Calu3 (cell line): Measurements from ENCODE around the gene PIAS1. TPM values are rescaled to one million over a fixed set of nuclear protein-coding genes. Genes with fewer than 3 reads are reported as not detected.
A peak's percentile ranks its signal among the peaks of the same experiment; 100 is the strongest.

ENCODE experiments used
- BruUV-seq: library from RNA; stranded (reverse); fragments of 400-500 nt; replicated peaks from 2 replicates; lab custom pipeline; 2021; lab: Mats Ljungman, UMichigan
- CTCF ChIA-PET: fragments of 300-600 bp; sonication (Branson Sonifier 250); formaldehyde crosslinking; loops from one replicate; lab custom pipeline; 2022; ENCODE audit warnings: antibody characterized with exemption; lab: Charles Lee
- DNase-seq: peaks from one replicate; pipeline ENCODE4 v3.0.0; 2022
- H3K27ac Mint-ChIP-seq: one replicate; pipeline ENCODE4 v1.8.0; 2022; ENCODE audit warnings: mixed read lengths; ENCODE audit not compliant: unreplicated experiment
- H3K27me3 Mint-ChIP-seq: one replicate; pipeline ENCODE4 v1.8.0; 2022; ENCODE audit warnings: mixed read lengths; ENCODE audit not compliant: unreplicated experiment
- H3K36me3 Mint-ChIP-seq: one replicate; pipeline ENCODE4 v1.8.0; 2022; ENCODE audit warnings: mild to moderate bottlenecking, moderate library complexity, mixed read lengths; ENCODE audit not compliant: insufficient read depth, unreplicated experiment
- H3K4me1 Mint-ChIP-seq: one replicate; pipeline ENCODE4 v1.8.0; 2022; ENCODE audit warnings: mild to moderate bottlenecking, low read depth, mixed read lengths; ENCODE audit not compliant: unreplicated experiment
- H3K4me3 Mint-ChIP-seq: one replicate; pipeline ENCODE4 v1.8.0; 2022; ENCODE audit warnings: mild to moderate bottlenecking, low read depth, moderate library complexity, mixed read lengths; ENCODE audit not compliant: unreplicated experiment
- H3K9me3 Mint-ChIP-seq: one replicate; pipeline ENCODE4 v1.8.0; 2022; ENCODE audit warnings: low read depth, mixed read lengths; ENCODE audit not compliant: unreplicated experiment
- CTCF ChIP-seq: fragments of 200-600 bp; IDR thresholded peaks from one replicate; pipeline ENCODE4 v1.8.0; 2022; ENCODE audit warnings: antibody characterized with exemption; ENCODE audit not compliant: unreplicated experiment
- intact Hi-C: fragments of 100-400 bp; cut with micrococcal nuclease; formaldehyde crosslinking; loops from one replicate; pipeline ENCODE4 v1.10.0; 2022; ENCODE audit not compliant: unreplicated experiment
- total RNA-seq: library from RNA; stranded (reverse); gene quantifications from 2 replicates; pipeline ENCODE4 v1.2.3, GENCODE V29; 2022

The PIAS1 gene
- total RNA-seq, 1 experiment from 2014 or later, result 51.7 TPM

DNA sequence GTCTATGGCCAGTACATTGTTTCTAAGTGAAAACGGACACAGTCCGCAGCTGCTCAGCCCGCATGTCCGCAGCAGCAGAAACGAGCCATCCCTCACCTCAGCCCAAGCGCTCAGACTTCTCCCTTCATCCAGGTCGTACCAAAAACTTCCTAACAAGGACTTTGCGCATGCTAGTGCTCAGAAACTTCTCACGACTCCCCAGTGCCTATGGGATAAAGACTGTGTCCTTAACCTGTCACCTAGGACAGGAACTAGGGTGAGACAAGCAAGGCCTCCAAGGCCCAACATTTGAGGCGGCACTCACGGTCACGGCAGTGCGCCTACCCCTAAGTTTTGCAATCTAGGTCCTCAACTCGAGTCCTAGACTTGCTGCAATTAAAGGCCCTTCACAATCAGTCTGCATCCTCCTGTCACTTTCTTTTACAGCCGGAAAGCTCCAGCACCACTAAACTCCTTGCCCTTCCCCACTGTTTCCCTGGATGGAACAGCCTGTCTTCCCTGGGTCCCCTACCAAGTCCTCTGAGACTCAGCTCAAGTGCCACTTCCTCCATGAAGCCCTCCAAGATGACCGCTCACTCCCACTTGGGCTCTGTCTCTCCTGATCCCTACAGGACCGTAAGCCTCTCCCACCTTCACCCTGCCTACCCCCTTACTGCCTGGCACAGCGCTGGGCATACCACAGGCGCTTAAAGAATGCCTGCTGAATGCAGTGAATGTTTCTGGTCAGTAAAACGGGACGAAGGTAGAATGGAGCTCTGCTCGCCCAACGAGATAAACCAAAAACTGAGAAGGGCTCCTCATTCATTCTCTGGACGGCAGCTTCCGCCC, 174.2 kb downstream of the PIAS1 start:
- CTCF ChIA-PET, result interaction anchor here (1.2 kb wide), 2 partner anchors 23 to 78 kb away, joined by 3 to 4 read pairs; partner anchors contain the start of gene CALML4
- Mint-ChIP-seq H3K9me3 (no peaks in the 10 kb centered on the region), H3K4me3 (peak overlapping the region; percentile 93), H3K36me3 (peaks cover 34% of the 10 kb centered on the region), H3K4me1 (peaks cover 29% of the 10 kb centered on the region), H3K27me3 (peaks cover 10% of the 10 kb centered on the region), H3K27ac (peak overlapping the region; percentile 65)
- intact Hi-C loops, result no loop called here
- BruUV-seq, result no TSS peak
- no peak for TF ChIP-seq CTCF
- no peak for DNase-seq

- CTCF ChIA-PET, result interaction anchor here (1.2 to 2.0 kb wide), 2 partner anchors 24 to 78 kb away, joined by 3 to 10 read pairs; no protein-coding TSS in a partner anchor
These were observed 174.9 kb downstream of the PIAS1 start for GRCh38 chr15:68228971-68229385.

DNA sequence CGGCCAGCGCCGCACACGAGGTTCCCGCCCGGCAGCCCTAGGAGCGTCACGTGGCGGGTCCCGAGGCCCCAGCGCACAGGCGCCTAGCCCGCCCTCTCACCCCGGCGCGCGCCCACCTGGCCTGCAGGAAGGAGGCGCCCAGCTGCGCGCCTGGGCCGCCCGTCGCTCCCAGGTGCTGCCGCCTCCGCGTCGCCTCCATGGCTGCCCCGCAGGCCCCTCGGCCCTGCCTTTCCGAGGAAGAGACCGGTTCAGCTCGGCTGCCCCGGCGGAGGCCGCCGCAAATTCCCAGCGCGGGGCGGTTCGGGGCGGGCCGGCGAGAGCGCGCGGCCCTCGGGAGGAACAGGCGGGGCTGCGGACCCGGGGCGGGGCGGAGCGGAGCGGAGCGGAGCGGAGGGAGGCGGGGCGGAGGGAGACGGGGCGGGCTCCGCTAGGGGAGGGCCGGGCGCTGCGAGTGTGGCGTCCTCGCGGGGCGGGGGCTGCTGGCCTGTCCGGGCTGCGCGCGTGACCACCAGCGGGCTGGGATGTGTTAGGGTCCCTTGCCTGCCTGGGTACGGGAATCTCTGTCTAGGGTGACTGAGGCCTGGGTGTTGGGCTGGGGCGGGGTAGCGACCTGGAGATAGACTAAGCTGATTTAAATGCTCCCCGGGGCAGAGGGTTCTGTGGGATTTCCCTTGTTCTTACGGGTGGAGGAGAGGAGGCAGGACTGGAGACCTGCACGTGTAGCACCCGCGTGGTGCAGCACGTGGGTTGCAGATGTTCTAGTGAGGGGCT, 175.5 kb downstream of the PIAS1 start, which contains the start of gene CLN6:
CLN6 (minus strand) TSS at position 343 of the 771 bp plus-strand sequence; CDS start at position 199, 144 bp downstream.
- intact Hi-C loops, result no loop called here
- CTCF ChIA-PET, result interaction anchor here (0.6 to 2.0 kb wide), 5 partner anchors 24 to 77 kb away, joined by 3 to 10 read pairs (median 3); no protein-coding TSS in a partner anchor
- peak; percentile 90 for DNase-seq

More at GRCh38 chr15:68228971-68229385, 174.9 kb downstream of the PIAS1 start:
- H3K27ac Mint-ChIP-seq, result peak overlapping the region; percentile 65
- H3K4me3 Mint-ChIP-seq, result peak overlapping the region; percentile 93
- DNase-seq, result no peak
- H3K9me3 Mint-ChIP-seq, result no peaks in the 10 kb centered on the region
- TF ChIP-seq CTCF, result no peak
- H3K36me3 Mint-ChIP-seq, result peaks cover 34% of the 10 kb centered on the region
- H3K4me1 Mint-ChIP-seq, result peaks cover 29% of the 10 kb centered on the region
- intact Hi-C loops, result no loop called here
- no TSS peak for BruUV-seq
- peaks cover 10% of the 10 kb centered on the region for H3K27me3 Mint-ChIP-seq

More for the DNA sequence above, 175.5 kb downstream of the PIAS1 start, which contains the start of gene CLN6:
- no TSS peak for BruUV-seq
- Mint-ChIP-seq H3K9me3 (no peaks in the 10 kb centered on the region), H3K27me3 (peaks cover 10% of the 10 kb centered on the region), H3K27ac (peak within 1 kb of the TSS; percentile 65), H3K36me3 (peaks cover 34% of the 10 kb centered on the region), H3K4me1 (peaks cover 28% of the 10 kb centered on the region), H3K4me3 (peak within 1 kb of the TSS; percentile 93)
- no peak for TF ChIP-seq CTCF
